Loucy (cell line): Measurements from ENCODE around the gene LAMB3.

ENCODE experiments used
- H2AFZ ChIP-seq: fragments of 200-600 bp; sonication (generic); 2 replicates; pipeline ENCODE4 v1.6.0; 2016; ENCODE audit warnings: antibody characterized with exemption, mild to moderate bottlenecking, low read length, moderate library complexity
- H3F3A ChIP-seq: fragments of 200-600 bp; 2 replicates; pipeline ENCODE4 v1.6.0; 2016; ENCODE audit warnings: antibody characterized with exemption, low read depth, mild to moderate bottlenecking
- H3K27me3 ChIP-seq: fragments of 200-600 bp; sonication (generic); 2 replicates; pipeline ENCODE4 v1.6.1; 2014; ENCODE audit warnings: low read length, mild to moderate bottlenecking; ENCODE audit not compliant: insufficient read depth, poor library complexity, severe bottlenecking
- H3K36me3 ChIP-seq: fragments of 200-600 bp; sonication (generic); 2 replicates; pipeline ENCODE4 v1.6.1; 2016; ENCODE audit warnings: low read length; ENCODE audit not compliant: insufficient read depth
- H3K4me1 ChIP-seq: fragments of 200-600 bp; sonication (generic); 2 replicates; pipeline ENCODE4 v1.5.1; 2014; ENCODE audit warnings: low read length, mild to moderate bottlenecking; ENCODE audit not compliant: insufficient read depth, poor library complexity, severe bottlenecking
- H3K4me2 ChIP-seq: fragments of 200-600 bp; sonication (generic); 2 replicates; pipeline ENCODE4 v1.6.0; 2014; ENCODE audit warnings: antibody characterized with exemption, low read length, low read depth, mild to moderate bottlenecking; ENCODE audit not compliant: poor library complexity, severe bottlenecking
- H3K4me3 ChIP-seq: fragments of 200-600 bp; sonication (generic); 2 replicates; pipeline ENCODE4 v1.5.1; 2014; ENCODE audit warnings: low read length, mild to moderate bottlenecking, mixed read lengths; ENCODE audit not compliant: poor library complexity, severe bottlenecking
- H3K79me2 ChIP-seq: fragments of 200-600 bp; sonication (generic); 2 replicates; pipeline ENCODE4 v1.6.1; 2014; ENCODE audit warnings: low read length; ENCODE audit not compliant: insufficient read depth
- H3K9ac ChIP-seq: fragments of 200-600 bp; sonication (generic); 2 replicates; pipeline ENCODE4 v1.6.0; 2014; ENCODE audit warnings: mild to moderate bottlenecking, low read depth, low read length, moderate library complexity; ENCODE audit not compliant: poor library complexity, severe bottlenecking
- H3K9me2 ChIP-seq: fragments of 200-600 bp; sonication (generic); replicated peaks from 2 replicates; pipeline ENCODE4 v1.6.1; 2016; ENCODE audit warnings: low read depth, low read length, mixed read lengths
- H3K9me3 ChIP-seq: fragments of 200-600 bp; sonication (generic); 2 replicates; pipeline ENCODE4 v1.6.1; 2014; ENCODE audit warnings: mild to moderate bottlenecking, antibody characterized with exemption, low read length, low read depth; ENCODE audit not compliant: insufficient read depth
- H4K20me1 ChIP-seq: fragments of 200-600 bp; sonication (generic); 2 replicates; pipeline ENCODE4 v1.6.0; 2014; ENCODE audit warnings: antibody characterized with exemption, low read length, mild to moderate bottlenecking; ENCODE audit not compliant: insufficient read depth, poor library complexity, severe bottlenecking
- EZH2phosphoT487 ChIP-seq: fragments of 200-600 bp; IDR thresholded peaks from 2 replicates; pipeline ENCODE4 v1.6.1; 2018; ENCODE audit warnings: antibody characterized with exemption, mild to moderate bottlenecking, moderate library complexity, borderline replicate concordance
- TF ChIP-seq, protein P1 (sequence below): fragments of 200-600 bp; sonication (generic); conservative IDR thresholded peaks from 2 replicates; pipeline ENCODE4 v1.5.1; 2014; ENCODE audit warnings: mild to moderate bottlenecking, antibody characterized with exemption, low read length

The LAMB3 gene

DNA sequence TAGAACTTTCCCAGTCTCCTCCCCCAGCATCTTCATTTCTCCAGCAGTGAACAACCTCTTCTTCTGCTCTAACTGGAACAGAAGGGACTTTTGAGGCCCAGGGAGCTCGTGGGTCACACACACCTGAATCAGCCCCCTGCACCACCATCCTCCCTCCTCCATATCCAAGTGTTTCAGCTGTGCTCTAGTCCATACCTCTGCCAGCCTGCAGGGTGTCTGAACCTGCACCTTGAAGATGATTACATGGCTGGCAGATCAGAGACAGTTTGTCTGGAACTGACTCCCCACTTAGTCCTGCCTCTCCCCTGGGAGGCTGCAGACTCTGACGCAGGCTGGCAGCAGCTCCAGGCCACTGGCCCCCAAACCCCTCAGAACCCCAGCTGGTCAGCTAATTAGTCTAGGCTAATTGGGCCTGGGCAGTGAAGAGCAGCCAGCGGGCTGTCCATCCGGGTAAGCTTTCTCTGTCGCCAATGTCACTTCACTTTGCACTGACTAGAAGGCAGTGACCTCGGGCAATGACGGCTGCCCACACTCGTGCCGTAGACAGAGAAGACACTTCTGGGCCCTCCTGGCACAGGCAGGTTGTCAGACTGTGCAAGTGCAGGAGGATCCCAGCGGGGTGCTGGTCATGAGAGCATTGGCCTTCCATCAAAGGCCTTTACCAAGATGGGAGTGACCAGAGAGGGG lies 56.5 kb downstream of the LAMB3 start:
- no peaks in the 10 kb centered on the region for H3K9me3 ChIP-seq
- no peaks in the 10 kb centered on the region for H3F3A ChIP-seq
- no peaks in the 10 kb centered on the region for H3K27me3 ChIP-seq
- H3K4me2 ChIP-seq: no peak overlapping the region
- H3K4me3 ChIP-seq: no peak overlapping the region
- H4K20me1 ChIP-seq: no peaks in the 10 kb centered on the region
- no peaks in the 10 kb centered on the region for H3K79me2 ChIP-seq
- no peaks in the 10 kb centered on the region for H3K4me1 ChIP-seq
- TF ChIP-seq EZH2phosphoT487: no peak
- H2AFZ ChIP-seq: no peak overlapping the region
- H3K9ac ChIP-seq: no peak overlapping the region
- H3K36me3 ChIP-seq: no peaks in the 10 kb centered on the region
- no peaks in the 10 kb centered on the region for H3K9me2 ChIP-seq

DNA sequence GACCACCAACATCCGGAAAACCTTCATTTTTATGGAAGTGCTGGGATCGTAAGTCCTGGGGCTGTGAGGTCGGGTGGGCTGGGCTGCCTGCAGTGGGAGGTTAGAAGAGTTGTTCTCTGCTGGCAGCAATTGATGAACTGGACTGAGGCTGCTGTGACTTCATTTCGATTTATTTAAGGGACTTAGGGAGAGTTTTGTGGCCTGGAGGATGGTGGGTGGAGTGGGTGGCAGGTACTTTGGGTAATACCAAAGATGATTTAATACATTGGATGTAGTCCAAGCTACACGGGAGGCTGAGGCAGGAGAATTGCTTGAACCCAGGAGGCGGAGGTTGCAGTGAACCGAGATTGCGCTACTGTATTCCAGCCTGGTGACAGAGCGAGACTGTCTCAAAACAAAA lies 57.2 kb downstream of the LAMB3 start:
- Histone ChIP-seq H4K20me1 (no peaks in the 10 kb centered on the region), H3K4me1 (no peaks in the 10 kb centered on the region), H3K9me2 (no peaks in the 10 kb centered on the region), H3K4me3 (no peak overlapping the region), H3K27me3 (no peaks in the 10 kb centered on the region), H3K79me2 (no peaks in the 10 kb centered on the region), H3K36me3 (no peaks in the 10 kb centered on the region), H3K9me3 (no peaks in the 10 kb centered on the region), H3F3A (no peaks in the 10 kb centered on the region), H3K9ac (no peak overlapping the region), H2AFZ (no peak overlapping the region), H3K4me2 (no peak overlapping the region)
- TF ChIP-seq EZH2phosphoT487: no peak
- TF ChIP-seq, protein P1, sequence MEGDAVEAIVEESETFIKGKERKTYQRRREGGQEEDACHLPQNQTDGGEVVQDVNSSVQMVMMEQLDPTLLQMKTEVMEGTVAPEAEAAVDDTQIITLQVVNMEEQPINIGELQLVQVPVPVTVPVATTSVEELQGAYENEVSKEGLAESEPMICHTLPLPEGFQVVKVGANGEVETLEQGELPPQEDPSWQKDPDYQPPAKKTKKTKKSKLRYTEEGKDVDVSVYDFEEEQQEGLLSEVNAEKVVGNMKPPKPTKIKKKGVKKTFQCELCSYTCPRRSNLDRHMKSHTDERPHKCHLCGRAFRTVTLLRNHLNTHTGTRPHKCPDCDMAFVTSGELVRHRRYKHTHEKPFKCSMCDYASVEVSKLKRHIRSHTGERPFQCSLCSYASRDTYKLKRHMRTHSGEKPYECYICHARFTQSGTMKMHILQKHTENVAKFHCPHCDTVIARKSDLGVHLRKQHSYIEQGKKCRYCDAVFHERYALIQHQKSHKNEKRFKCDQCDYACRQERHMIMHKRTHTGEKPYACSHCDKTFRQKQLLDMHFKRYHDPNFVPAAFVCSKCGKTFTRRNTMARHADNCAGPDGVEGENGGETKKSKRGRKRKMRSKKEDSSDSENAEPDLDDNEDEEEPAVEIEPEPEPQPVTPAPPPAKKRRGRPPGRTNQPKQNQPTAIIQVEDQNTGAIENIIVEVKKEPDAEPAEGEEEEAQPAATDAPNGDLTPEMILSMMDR: no peak

DNA sequence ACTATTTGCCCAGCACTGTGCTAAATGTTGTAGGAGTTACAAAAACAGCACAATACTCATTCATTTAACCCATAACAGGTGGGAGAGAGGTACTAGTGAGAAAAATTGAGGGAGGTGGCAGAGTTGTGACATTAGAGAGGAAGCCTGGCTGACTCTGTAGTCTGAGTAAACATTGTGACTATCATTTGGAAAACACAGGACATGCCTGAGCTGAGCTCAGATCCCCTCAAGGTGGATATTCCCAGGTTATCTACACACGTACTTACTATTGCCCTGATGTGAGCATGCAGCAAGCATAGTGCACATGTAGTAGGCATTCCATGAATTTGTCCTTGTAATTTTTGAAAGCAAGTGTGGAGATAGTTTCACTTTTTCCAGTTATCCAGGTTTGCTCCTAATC lies 57.8 kb downstream of the LAMB3 start:
- Histone ChIP-seq H3K4me3 (no peak overlapping the region), H3K27me3 (no peaks in the 10 kb centered on the region), H3K9ac (no peak overlapping the region), H3K4me1 (no peaks in the 10 kb centered on the region), H3K36me3 (no peaks in the 10 kb centered on the region), H3K4me2 (no peak overlapping the region), H3K9me2 (no peaks in the 10 kb centered on the region), H3F3A (no peaks in the 10 kb centered on the region), H4K20me1 (no peaks in the 10 kb centered on the region), H3K79me2 (no peaks in the 10 kb centered on the region), H2AFZ (no peak overlapping the region), H3K9me3 (no peaks in the 10 kb centered on the region)
- TF ChIP-seq, protein P1: no peak
- no peak for TF ChIP-seq EZH2phosphoT487

DNA sequence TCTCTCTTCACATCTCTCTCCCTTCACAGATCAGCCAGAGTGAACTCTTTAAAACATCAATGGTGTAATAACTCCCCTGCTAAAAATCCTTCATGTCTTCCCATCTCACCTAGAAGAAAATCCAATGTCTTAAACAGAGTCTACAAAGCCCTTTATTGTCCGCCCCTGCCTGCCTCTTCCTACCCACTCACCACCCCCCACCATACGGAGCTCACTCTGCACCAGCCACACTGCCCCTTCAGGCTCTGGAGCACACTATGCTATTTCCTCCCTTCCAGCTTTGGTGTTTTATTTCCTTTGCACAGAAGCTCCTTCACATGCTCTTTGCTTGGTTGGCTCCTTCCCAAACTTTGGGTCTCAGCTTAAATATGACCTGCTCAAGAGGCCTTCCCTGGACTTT lies 58.5 kb downstream of the LAMB3 start:
- Histone ChIP-seq H3K9me2 (no peaks in the 10 kb centered on the region), H3K4me2 (no peak overlapping the region), H3K9ac (no peak overlapping the region), H4K20me1 (no peaks in the 10 kb centered on the region), H3K79me2 (no peaks in the 10 kb centered on the region), H3K4me1 (no peaks in the 10 kb centered on the region), H3K27me3 (no peaks in the 10 kb centered on the region), H2AFZ (no peak overlapping the region), H3K36me3 (no peaks in the 10 kb centered on the region), H3F3A (no peaks in the 10 kb centered on the region), H3K4me3 (no peak overlapping the region), H3K9me3 (no peaks in the 10 kb centered on the region)
- no peak for TF ChIP-seq EZH2phosphoT487
- TF ChIP-seq, protein P1: no peak
